Stimulated activated CD4-positive, alpha-beta T cell treated with anti-CD3 and anti-CD28 coated beads, Interleukin-1b, Interleukin-23, amount 100 ng/mL, for 1 hour (primary cell): Measurements from ENCODE around the gene HJURP.
A peak's percentile ranks its signal among the peaks of the same experiment; 100 is the strongest.
"Not testable (repeated sequence)": the region's sequence is repeated elsewhere in the genome, so short reads cannot be mapped to it uniquely, and the experiment has no call there.

Experiments
- DNase-seq, 2 donors: peaks; one replicate each; pipeline ENCODE4 v3.0.0-alpha.2; 2020; ENCODE audit warnings: low read depth in 2 of 2

Gene HJURP, protein sequence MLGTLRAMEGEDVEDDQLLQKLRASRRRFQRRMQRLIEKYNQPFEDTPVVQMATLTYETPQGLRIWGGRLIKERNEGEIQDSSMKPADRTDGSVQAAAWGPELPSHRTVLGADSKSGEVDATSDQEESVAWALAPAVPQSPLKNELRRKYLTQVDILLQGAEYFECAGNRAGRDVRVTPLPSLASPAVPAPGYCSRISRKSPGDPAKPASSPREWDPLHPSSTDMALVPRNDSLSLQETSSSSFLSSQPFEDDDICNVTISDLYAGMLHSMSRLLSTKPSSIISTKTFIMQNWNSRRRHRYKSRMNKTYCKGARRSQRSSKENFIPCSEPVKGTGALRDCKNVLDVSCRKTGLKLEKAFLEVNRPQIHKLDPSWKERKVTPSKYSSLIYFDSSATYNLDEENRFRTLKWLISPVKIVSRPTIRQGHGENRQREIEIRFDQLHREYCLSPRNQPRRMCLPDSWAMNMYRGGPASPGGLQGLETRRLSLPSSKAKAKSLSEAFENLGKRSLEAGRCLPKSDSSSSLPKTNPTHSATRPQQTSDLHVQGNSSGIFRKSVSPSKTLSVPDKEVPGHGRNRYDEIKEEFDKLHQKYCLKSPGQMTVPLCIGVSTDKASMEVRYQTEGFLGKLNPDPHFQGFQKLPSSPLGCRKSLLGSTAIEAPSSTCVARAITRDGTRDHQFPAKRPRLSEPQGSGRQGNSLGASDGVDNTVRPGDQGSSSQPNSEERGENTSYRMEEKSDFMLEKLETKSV

GRCh38 chr2:233854241-233854981 is at the start of gene HJURP:
Gene HJURP, minus strand, starts transcription at chr2:233854535. Its CDS starts 35 bp downstream, at chr2:233854500.
- peak; percentile 58 to 67 for DNase-seq

DNA sequence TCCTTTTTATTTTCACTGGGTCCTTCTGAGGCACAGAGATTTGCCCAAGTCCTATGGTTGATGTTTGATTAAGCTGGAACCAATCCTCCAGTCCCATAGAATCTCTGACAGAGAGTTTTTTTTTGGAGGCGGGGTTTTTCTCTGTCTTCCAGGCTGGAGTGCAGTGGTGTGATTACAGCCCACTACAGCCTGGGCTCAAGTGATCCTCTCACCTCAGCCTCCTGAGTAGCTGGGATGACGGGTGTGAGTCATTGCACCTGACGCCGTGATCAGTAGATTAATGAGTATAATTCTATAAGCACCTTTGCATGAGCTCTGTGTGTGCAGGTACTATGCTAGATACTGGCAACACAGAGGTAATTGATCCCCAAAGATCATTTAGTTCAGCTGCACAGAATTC is 47.5 kb upstream of the HJURP start:
- no peak for DNase-seq

- DNase-seq, result no peak
Measured at GRCh38 chr2:233901367-233901766, 47.0 kb upstream of the HJURP start.

- DNase-seq, result not testable (repeated sequence)
Measured at GRCh38 chr2:233896253-233896652, 41.9 kb upstream of the HJURP start.

DNA sequence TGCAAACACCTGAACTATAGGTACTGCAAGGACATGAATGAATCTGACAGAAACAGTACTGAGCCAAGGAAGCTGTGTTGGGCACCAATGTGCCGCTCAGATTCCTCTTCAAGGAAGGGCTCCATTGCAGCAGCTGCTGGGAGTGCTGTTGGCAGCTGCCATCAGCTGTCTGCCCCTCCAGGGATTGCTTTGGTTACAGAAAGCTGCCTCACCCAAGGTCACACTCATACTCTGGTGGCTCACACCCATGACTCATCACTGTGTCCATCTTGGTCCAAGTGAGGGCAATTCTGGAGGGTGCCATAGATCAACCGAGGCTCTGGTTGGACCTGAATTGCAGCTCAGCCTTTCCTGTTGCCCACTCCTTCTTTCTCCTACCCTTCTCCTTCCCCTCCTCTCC is 38.5 kb upstream of the HJURP start:
- no peak for DNase-seq

GRCh38 chr2:233882353-233882752 is 28.0 kb upstream of the HJURP start:
- no peak for DNase-seq

GRCh38 chr2:233872125-233872524 is 17.8 kb upstream of the HJURP start:
- not testable (repeated sequence) for DNase-seq

DNA sequence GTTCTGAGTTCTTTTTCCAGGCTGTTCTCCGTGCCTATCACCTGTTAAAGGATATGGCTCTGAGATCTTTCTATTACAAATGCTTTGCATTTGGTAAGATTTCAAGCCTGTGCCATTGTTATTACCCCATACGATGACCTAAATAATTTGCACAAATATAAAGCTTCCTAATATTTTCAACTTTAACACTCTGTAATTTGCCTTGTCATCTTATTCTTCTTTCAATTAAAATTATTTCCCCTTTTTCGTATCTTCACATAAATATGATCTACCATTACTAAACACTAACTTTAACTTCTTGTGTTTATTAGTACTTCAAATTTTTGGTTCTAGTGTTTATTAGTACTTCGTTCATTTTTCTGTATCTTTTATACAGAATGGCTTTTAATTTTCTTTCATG is 17.1 kb upstream of the HJURP start:
- DNase-seq, result no peak

DNA sequence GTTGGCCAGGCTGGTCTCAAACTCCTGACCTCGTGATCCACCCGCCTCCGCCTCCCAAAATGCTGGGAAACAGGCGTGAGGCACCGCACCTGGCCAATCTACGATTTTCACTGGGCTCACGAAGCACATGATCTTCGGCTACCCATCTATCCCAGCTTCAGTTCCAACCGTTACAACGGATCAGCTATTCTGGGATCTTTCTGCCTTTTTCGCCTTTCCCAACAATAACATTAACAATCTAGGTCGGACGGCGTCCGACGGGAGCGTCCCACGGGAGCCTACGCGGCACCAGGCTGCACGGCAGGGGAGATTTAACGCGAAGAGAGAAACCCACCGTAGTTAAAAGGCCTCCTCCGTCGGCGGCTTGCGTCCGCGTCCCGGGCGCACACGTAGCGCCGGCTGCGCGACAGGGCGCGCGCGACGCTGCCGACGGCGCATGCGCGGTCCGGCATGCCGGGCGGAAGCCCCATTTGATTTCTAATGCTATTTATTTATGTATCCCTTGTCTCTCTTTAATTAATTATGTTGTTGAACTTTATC is 13.7 kb upstream of the HJURP start, which contains the start of gene MSL3B:
TSS of gene MSL3B (minus strand) at position 394 of the 540 bp plus-strand sequence.
- peak in 1 of 2 donors; percentile 25 for DNase-seq

- DNase-seq, result no peak
Measured at GRCh38 chr2:233866479-233866878, 12.1 kb upstream of the HJURP start.

DNA sequence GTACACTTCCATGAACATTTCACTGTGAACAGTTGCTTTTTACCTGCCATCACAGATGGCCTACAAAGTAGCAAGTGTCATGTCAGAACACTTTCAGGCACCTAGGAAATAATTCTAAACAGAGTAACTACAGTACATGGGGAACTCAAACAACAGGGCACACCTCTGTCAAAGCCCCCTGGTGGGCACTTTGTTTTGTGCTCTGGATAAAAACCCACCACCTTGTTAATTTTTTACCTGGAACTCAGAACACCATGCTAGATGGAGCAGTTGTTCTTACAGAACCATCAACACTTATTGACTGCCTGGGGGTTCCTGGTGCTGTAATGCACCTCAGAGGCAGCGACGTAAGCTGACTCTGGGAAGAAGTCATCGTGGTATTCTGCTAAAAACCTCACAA is 11.5 kb upstream of the HJURP start:
- no peak for DNase-seq

- no peak for DNase-seq
Measured at GRCh38 chr2:233862261-233862768, 8.0 kb upstream of the HJURP start.

DNA sequence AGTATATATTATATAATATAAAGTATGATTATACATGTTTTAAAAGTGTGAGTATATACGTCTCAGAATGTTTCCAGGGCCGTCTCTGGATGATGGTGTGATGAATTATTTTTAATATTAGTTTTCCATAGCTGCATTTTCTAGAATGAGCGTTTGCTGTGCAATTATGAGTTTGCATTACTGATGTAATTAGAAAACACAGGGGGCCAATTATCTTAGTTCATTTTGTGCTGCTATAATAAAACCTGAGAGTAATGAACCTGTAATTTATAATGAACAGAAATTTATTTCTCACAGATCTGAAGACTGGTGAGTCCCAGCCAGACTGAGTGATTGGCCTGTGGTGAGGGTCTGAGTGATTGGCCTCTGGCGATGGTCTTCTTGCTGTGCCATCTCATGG is 4.0 kb upstream of the HJURP start:
- DNase-seq, result no peak

DNA sequence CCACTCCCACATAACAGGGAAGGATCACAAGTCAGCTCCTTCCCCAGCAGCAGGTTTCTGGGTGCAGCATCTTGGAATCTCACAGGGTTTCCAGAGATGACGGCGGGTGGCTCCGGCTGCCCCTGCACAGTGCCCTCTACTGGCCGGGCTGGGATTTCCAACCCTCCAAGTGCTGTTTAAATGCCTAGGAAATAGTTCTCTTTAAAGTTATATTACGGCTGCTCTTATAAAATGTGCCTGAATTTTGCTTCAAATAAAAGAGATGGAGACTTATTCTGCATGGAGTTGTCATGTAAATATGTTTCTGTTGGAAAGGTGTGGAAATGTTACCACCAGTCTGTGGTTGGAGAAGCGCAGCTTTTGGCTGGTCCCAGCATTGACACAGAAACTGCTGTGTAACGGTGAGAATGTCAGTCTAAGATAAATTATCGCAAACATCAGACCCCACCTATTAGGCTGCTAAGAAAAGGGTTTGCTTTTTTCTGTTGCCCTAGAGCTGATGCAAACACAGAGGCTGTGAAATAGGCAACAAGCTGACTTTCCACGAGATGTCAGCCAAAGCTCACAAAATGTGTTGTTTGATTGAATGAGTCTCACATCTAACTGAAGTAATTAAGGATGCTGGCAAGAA is 3.3 kb upstream of the HJURP start:
- DNase-seq, result no peak

GRCh38 chr2:233856184-233856583 is 1.8 kb upstream of the HJURP start:
- no peak for DNase-seq

DNA sequence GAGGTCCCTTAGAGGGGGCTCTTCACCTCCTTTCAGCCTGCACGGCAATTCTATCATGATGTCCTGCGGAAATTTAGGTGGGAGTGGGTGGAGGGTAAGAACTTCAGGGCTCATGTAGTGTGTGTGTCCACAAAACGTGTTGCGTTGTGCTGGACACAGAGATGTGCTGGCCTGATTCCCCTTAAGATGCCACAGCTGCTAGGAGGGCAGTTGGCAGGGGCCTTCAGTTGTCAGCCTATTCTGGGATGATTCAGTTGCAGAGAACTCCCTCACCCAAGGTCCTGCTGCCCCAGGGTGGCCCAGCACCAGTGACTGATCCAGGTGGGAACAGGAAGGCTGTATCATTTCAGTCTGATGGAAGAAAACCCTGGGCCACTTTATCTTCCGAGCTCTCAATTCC is 1.0 kb upstream of the HJURP start:
- no peak for DNase-seq

DNA sequence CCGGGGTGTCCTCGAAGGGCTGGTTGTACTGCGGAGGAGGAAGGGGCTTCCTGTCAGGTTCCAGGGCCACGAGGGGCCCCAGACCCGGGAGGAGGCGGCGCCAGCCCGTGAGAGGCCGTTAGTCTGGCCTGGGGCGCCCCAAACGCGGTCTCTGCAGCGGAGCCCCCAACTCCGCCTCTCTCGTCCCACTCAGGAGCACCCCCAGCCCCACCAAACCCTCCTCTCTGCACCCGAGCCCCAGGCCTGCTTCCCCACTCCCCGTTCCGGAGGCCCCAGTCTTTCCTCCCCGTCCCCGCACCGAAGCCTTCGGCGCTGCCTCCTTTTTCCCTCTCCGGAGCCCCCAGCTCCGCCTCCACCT is 473 bp downstream of the HJURP start:
- no peak for DNase-seq

GRCh38 chr2:233853353-233853752 is 982 bp downstream of the HJURP start:
- DNase-seq, result no peak

DNA sequence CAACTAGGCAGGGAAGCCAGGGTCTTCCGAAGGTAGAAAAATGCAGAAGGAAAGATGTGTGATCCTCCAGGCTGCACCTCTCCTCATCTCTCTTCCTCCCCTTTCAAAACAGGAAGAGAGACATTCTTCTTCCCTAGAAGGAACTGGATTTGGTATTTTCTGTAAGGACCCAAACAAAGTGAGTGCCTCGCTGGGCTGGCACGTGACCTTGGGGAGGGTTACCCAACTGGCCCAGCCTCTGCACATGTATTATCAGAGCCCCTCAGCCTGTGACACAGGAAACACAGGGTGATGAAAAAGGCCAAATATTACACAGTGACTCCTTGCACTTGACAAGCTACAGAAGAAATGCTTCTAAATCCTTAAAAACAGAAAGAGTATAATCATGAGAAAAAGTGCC is 2.3 kb downstream of the HJURP start:
- no peak for DNase-seq

- DNase-seq, result no peak
Measured at GRCh38 chr2:233851169-233851568, 3.2 kb downstream of the HJURP start.

DNA sequence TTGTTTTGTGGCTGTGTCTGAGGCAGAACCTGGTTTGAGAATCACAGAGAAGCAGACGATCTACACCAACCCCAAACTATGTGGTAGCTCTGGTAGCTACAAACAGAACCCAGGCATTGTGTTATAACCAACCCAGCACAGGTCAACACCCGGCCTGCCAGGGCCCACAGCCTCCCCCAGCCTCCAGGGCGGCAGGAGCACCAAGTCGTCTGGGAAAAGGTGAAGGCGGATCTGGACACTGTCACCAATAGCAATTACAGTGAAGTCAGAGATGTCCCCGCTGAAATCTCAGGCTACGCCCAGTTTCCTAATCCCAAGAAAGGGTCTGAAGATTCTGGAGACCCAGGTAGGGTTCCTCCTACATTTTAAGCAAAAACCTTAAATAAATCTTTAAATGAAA is 3.6 kb downstream of the HJURP start:
- no peak for DNase-seq
